IPS-NIHi7 (cell line): ENCODE measurements around the gene MYO16.
"Not testable (repeated sequence)": the region's sequence is repeated elsewhere in the genome, so short reads cannot be mapped to it uniquely, and the experiment has no call there.

Experiments
- DNase-seq: peaks from one replicate; pipeline ENCODE4 v3.0.0; 2012; ENCODE audit warnings: mixed read lengths; ENCODE audit errors: extremely low spot score

Gene MYO16

GRCh38 chr13:108974686-108975085, 345.3 kb downstream of the MYO16 start:
- no peak for DNase-seq

- no peak for DNase-seq
Measured at GRCh38 chr13:108980237-108980636, 350.8 kb downstream of the MYO16 start.

GRCh38 chr13:108981407-108981806, 352.0 kb downstream of the MYO16 start:
- no peak for DNase-seq

GRCh38 chr13:108983273-108983672, 353.9 kb downstream of the MYO16 start:
- no peak for DNase-seq

- no peak for DNase-seq
Measured at GRCh38 chr13:108984251-108984920, 355.0 kb downstream of the MYO16 start.

GRCh38 chr13:108985166-108985565, 355.8 kb downstream of the MYO16 start:
- DNase-seq, result no peak

GRCh38 chr13:108987517-108987916, 358.1 kb downstream of the MYO16 start:
- DNase-seq, result no peak

GRCh38 chr13:108987944-108988343, 358.5 kb downstream of the MYO16 start:
- DNase-seq, result no peak

GRCh38 chr13:108991416-108991815, 362.0 kb downstream of the MYO16 start:
- DNase-seq, result not testable (repeated sequence)

GRCh38 chr13:108993346-108993745, 363.9 kb downstream of the MYO16 start:
- no peak for DNase-seq

- DNase-seq, result no peak
Measured at GRCh38 chr13:108996430-108996829, 367.0 kb downstream of the MYO16 start.

- DNase-seq, result no peak
Measured at GRCh38 chr13:109000207-109000606, 370.8 kb downstream of the MYO16 start.

GRCh38 chr13:109002934-109003333, 373.5 kb downstream of the MYO16 start:
- DNase-seq, result no peak

- no peak for DNase-seq
Measured at GRCh38 chr13:109007946-109008345, 378.5 kb downstream of the MYO16 start.

GRCh38 chr13:109009756-109010155, 380.3 kb downstream of the MYO16 start:
- no peak for DNase-seq

- peak; percentile 52 for DNase-seq
Measured at GRCh38 chr13:109010912-109011311, 381.5 kb downstream of the MYO16 start.

- DNase-seq, result no peak
Measured at GRCh38 chr13:109012115-109012514, 382.7 kb downstream of the MYO16 start.

GRCh38 chr13:109021558-109021957, 392.1 kb downstream of the MYO16 start:
- no peak for DNase-seq

GRCh38 chr13:109024611-109025010, 395.2 kb downstream of the MYO16 start:
- no peak for DNase-seq

- peak; percentile 27 for DNase-seq
Measured at GRCh38 chr13:109026266-109026665, 396.9 kb downstream of the MYO16 start.

GRCh38 chr13:109028624-109029023, 399.2 kb downstream of the MYO16 start:
- no peak for DNase-seq

- DNase-seq, result no peak
Measured at GRCh38 chr13:109033090-109033489, 403.7 kb downstream of the MYO16 start.

- DNase-seq, result no peak
Measured at GRCh38 chr13:109036078-109036780, 406.8 kb downstream of the MYO16 start.
